GM12892 (cell line): Measurements from ENCODE around the gene NDFIP1. TPM values are rescaled to one million over a fixed set of nuclear protein-coding genes. Genes with fewer than 3 reads are reported as not detected.

Experiments used
- DNase-seq: peaks from one replicate; pipeline ENCODE4 v3.0.0; 2011; ENCODE audit not compliant: insufficient read length
- FAIRE-seq: peaks from 2 replicates; lab custom pipeline; 2011; peaks lifted over from hg19 to GRCh38; lab: Jason Lieb, UNC
- POLR2A ChIP-seq: IDR thresholded peaks from 2 replicates; pipeline ENCODE4 v1.6.1; 2011; ENCODE audit warnings: low read depth, low read length, control low read depth
- POLR2AphosphoS5 ChIP-seq: IDR thresholded peaks from 2 replicates; pipeline ENCODE4 v1.6.1; 2011; ENCODE audit warnings: low read depth, low read length, control low read depth
- TAF1 ChIP-seq: IDR thresholded peaks from 2 replicates; pipeline ENCODE4 v1.6.1; 2011; ENCODE audit warnings: low read depth, mild to moderate bottlenecking, control low read depth, low read length, borderline replicate concordance
- polyA plus RNA-seq: library from polyadenylated mRNA; unstranded; fragments of >200 nt; gene quantifications from one replicate; pipeline ENCODE4 v1.2.1, GENCODE V29; 2012; ENCODE audit warnings: missing spikeins, inconsistent platforms; ENCODE audit not compliant: missing spikeins

The NDFIP1 gene
- 2.3 TPM for polyA plus RNA-seq

GRCh38 chr5:142108432-142109330 is at the start of gene NDFIP1:
NDFIP1 (plus strand) TSS chr5:142108779; CDS start chr5:142108975, 196 bp downstream.
- TF ChIP-seq TAF1: no peak
- no peak for TF ChIP-seq POLR2A
- TF ChIP-seq POLR2AphosphoS5: no peak
- DNase-seq: peak; percentile 54
- FAIRE-seq: no peak

GRCh38 chr5:142059304-142059940 is 49.2 kb upstream of the NDFIP1 start:
- FAIRE-seq: no peak
- no peak for DNase-seq
- no peak for TF ChIP-seq POLR2A
- TF ChIP-seq TAF1: no peak
- TF ChIP-seq POLR2AphosphoS5: no peak

GRCh38 chr5:142063376-142063775 is 45.2 kb upstream of the NDFIP1 start:
- TF ChIP-seq POLR2AphosphoS5: no peak
- no peak for TF ChIP-seq POLR2A
- TF ChIP-seq TAF1: no peak
- DNase-seq (no peak), FAIRE-seq (no peak)

GRCh38 chr5:142063878-142064331 is 44.7 kb upstream of the NDFIP1 start:
- DNase-seq (no peak), FAIRE-seq (no peak)
- TF ChIP-seq TAF1: no peak
- no peak for TF ChIP-seq POLR2A
- TF ChIP-seq POLR2AphosphoS5: no peak

- no peak for FAIRE-seq
Observed at GRCh38 chr5:142065273-142065672, 43.3 kb upstream of the NDFIP1 start.

GRCh38 chr5:142069606-142070399 is 38.8 kb upstream of the NDFIP1 start:
- no peak for DNase-seq
- TF ChIP-seq POLR2A (no peak), POLR2AphosphoS5 (no peak), TAF1 (no peak)
- no peak for FAIRE-seq

More at GRCh38 chr5:142065273-142065672, 43.3 kb upstream of the NDFIP1 start:
- TF ChIP-seq POLR2A: no peak
- no peak for TF ChIP-seq POLR2AphosphoS5
- TF ChIP-seq TAF1: no peak
- DNase-seq: no peak

- FAIRE-seq: no peak
- TF ChIP-seq TAF1: no peak
Observed at GRCh38 chr5:142070734-142071133, 37.8 kb upstream of the NDFIP1 start.

GRCh38 chr5:142072488-142072887 is 36.1 kb upstream of the NDFIP1 start:
- TF ChIP-seq TAF1: no peak
- no peak for TF ChIP-seq POLR2AphosphoS5
- TF ChIP-seq POLR2A: no peak
- no peak for DNase-seq
- FAIRE-seq: no peak

More at GRCh38 chr5:142070734-142071133, 37.8 kb upstream of the NDFIP1 start:
- no peak for DNase-seq

GRCh38 chr5:142073362-142073988 is 35.1 kb upstream of the NDFIP1 start:
- DNase-seq: no peak
- FAIRE-seq: no peak
- TF ChIP-seq POLR2AphosphoS5 (no peak), POLR2A (no peak), TAF1 (no peak)

GRCh38 chr5:142074006-142074405 is 34.6 kb upstream of the NDFIP1 start:
- DNase-seq: no peak
- TF ChIP-seq POLR2AphosphoS5 (no peak), POLR2A (no peak), TAF1 (no peak)

More at GRCh38 chr5:142074006-142074405, 34.6 kb upstream of the NDFIP1 start:
- FAIRE-seq: no peak
